ENCODE measurements around the gene PDIA5.

Gene PDIA5

GRCh38 chr3:123129532-123129931 lies 62.7 kb downstream of the PDIA5 start:
- no peaks in the 10 kb centered on the region for H3K27me3 ChIP-seq (replicated peaks; ENCODE audit: control insufficient read depth, insufficient read depth, low read length)
- DNase-seq (ENCODE audit: extremely low read depth, insufficient read length), result no peak
- no peak overlapping the region for H3K4me3 ChIP-seq (replicated peaks; ENCODE audit: low read depth, low read length)
- H3K36me3 ChIP-seq (ENCODE audit: control insufficient read depth, insufficient read depth, low read length), result peaks cover 22% of the 10 kb centered on the region
- no peak for TF ChIP-seq CTCF (IDR thresholded peaks at IDR 0.05; ENCODE audit: insufficient read depth, low read length, poor library complexity, severe bottlenecking)

GRCh38 chr3:123130079-123130750 lies 63.4 kb downstream of the PDIA5 start:
- peaks cover 21% of the 10 kb centered on the region for H3K36me3 ChIP-seq (ENCODE audit: control insufficient read depth, insufficient read depth, low read length)
- no peak overlapping the region for H3K4me3 ChIP-seq (replicated peaks; ENCODE audit: low read depth, low read length)
- H3K27me3 ChIP-seq (replicated peaks; ENCODE audit: control insufficient read depth, insufficient read depth, low read length), result no peaks in the 10 kb centered on the region
- no peak for TF ChIP-seq CTCF (IDR thresholded peaks at IDR 0.05; ENCODE audit: insufficient read depth, low read length, poor library complexity, severe bottlenecking)
- no peak for DNase-seq (ENCODE audit: extremely low read depth, insufficient read length)

GRCh38 chr3:123134671-123135070 lies 67.8 kb downstream of the PDIA5 start:
- DNase-seq (ENCODE audit: extremely low read depth, insufficient read length), result no peak
- no peak overlapping the region for H3K4me3 ChIP-seq (replicated peaks; ENCODE audit: low read depth, low read length)
- peaks cover 9% of the 10 kb centered on the region for H3K36me3 ChIP-seq (ENCODE audit: control insufficient read depth, insufficient read depth, low read length)
- no peak for TF ChIP-seq CTCF (IDR thresholded peaks at IDR 0.05; ENCODE audit: insufficient read depth, low read length, poor library complexity, severe bottlenecking)
- no peaks in the 10 kb centered on the region for H3K27me3 ChIP-seq (replicated peaks; ENCODE audit: control insufficient read depth, insufficient read depth, low read length)

- Histone ChIP-seq H3K4me3 (replicated peaks; ENCODE audit: low read depth, low read length) (no peak overlapping the region), H3K36me3 (ENCODE audit: control insufficient read depth, insufficient read depth, low read length) (peaks cover 10% of the 10 kb centered on the region), H3K27me3 (replicated peaks; ENCODE audit: control insufficient read depth, insufficient read depth, low read length) (no peaks in the 10 kb centered on the region)
- no peak for TF ChIP-seq CTCF (IDR thresholded peaks at IDR 0.05; ENCODE audit: insufficient read depth, low read length, poor library complexity, severe bottlenecking)
- DNase-seq (ENCODE audit: extremely low read depth, insufficient read length), result no peak
Observed at GRCh38 chr3:123137001-123137400, 70.2 kb downstream of the PDIA5 start.

GRCh38 chr3:123138839-123139444 lies 72.1 kb downstream of the PDIA5 start:
- no peaks in the 10 kb centered on the region for H3K27me3 ChIP-seq (replicated peaks; ENCODE audit: control insufficient read depth, insufficient read depth, low read length)
- no peak for TF ChIP-seq CTCF (IDR thresholded peaks at IDR 0.05; ENCODE audit: insufficient read depth, low read length, poor library complexity, severe bottlenecking)
- H3K4me3 ChIP-seq (replicated peaks; ENCODE audit: low read depth, low read length), result no peak overlapping the region
- H3K36me3 ChIP-seq (ENCODE audit: control insufficient read depth, insufficient read depth, low read length), result peaks cover 13% of the 10 kb centered on the region
- no peak for DNase-seq (ENCODE audit: extremely low read depth, insufficient read length)

All from GM06990 (cell line).